HepG2 (cell line): ENCODE measurements around the gene GTF2F2. TPM values are rescaled to one million over a fixed set of nuclear protein-coding genes. Genes with fewer than 3 reads are reported as not detected.

ENCODE experiments used
- ATAC-seq: fragments of 200-7000 bp; cut with Tn5 transposase; 3 replicates; pipeline ENCODE4 v1.9.1; 2020; ENCODE audit warnings: mild to moderate bottlenecking, moderate library complexity
- BruUV-seq: library from RNA; stranded (reverse); fragments of 400-500 nt; replicated peaks from 2 replicates; lab custom pipeline; 2021; lab: Mats Ljungman, UMichigan
- CTCF ChIA-PET: fragments of 300-600 bp; formaldehyde crosslinking; extraction: SDS; loops from one replicate; lab custom pipeline; 2021; ENCODE audit warnings: low total read pairs, inconsistent platforms, low intra/inter-chr PET ratio; lab: Yijun Ruan, JAX
- POLR2A ChIA-PET: fragments of 350-600 bp; sonication (Branson Sonifier 250); formaldehyde crosslinking; loops from one replicate; lab custom pipeline; 2020; ENCODE audit warnings: antibody characterized with exemption, inconsistent platforms; lab: Yijun Ruan, JAX
- DNase-seq: peaks from one replicate; pipeline ENCODE4 v3.0.0-alpha.2; 2015; ENCODE audit warnings: low spot score
- FAIRE-seq: peaks from 3 replicates; lab custom pipeline; 2011; peaks lifted over from hg19 to GRCh38; lab: Jason Lieb, UNC
- H2AFZ ChIP-seq: one replicate; pipeline ENCODE4 v1.6.1; 2011; ENCODE audit warnings: low read length, inconsistent platforms
- H3K27ac ChIP-seq: fragments of 300-600 bp; 3 replicates; pipeline ENCODE4 v1.8.0; 2011; ENCODE audit warnings: mixed run types, mild to moderate bottlenecking, mixed read lengths, low read length, inconsistent platforms; ENCODE audit not compliant: insufficient read depth; ENCODE audit errors: extremely low read length
- H3K27me3 ChIP-seq, 2 experiments: fragments of 200-600 bp in 1 of 2; 2 replicates in 1 of 2; 3 replicates in 1 of 2; pipeline versions ENCODE4 v1.6.0 to v1.8.0; 2011; ENCODE audit warnings: low read length in 2 of 2, mild to moderate bottlenecking in 2 of 2, moderate library complexity in 2 of 2, inconsistent platforms in 1 of 2; ENCODE audit not compliant: insufficient read depth in 2 of 2, control insufficient read depth in 1 of 2
- H3K36me3 ChIP-seq, 2 experiments: fragments of 200-600 bp in 1 of 2; replicated peaks in 1 of 2; 2 replicates in 1 of 2; 3 replicates in 1 of 2; pipeline versions ENCODE4 v1.5.1 to v1.8.0; 2011; ENCODE audit warnings: low read length in 2 of 2, inconsistent platforms in 1 of 2; ENCODE audit not compliant: insufficient read depth in 2 of 2, control insufficient read depth in 1 of 2
- H3K4me1 ChIP-seq: 2 replicates; pipeline ENCODE4 v1.5.1; 2012; ENCODE audit warnings: low read length, inconsistent platforms; ENCODE audit not compliant: insufficient read depth
- H3K4me2 ChIP-seq: 2 replicates; pipeline ENCODE4 v1.6.0; 2011; ENCODE audit warnings: low read depth, low read length, inconsistent platforms
- H3K4me3 ChIP-seq, 3 experiments: fragments of 200-600 bp in 1 of 3; sonication (generic), shearing (Covaris generic) in 1 of 3; replicated peaks in 1 of 3; 2 replicates each; pipeline ENCODE4 v1.5.1; 2011 to 2016; ENCODE audit warnings: low read length in 3 of 3, inconsistent platforms in 2 of 3, low read depth in 2 of 3, mild to moderate bottlenecking in 2 of 3, control low read depth in 1 of 3, mixed read lengths in 1 of 3; ENCODE audit not compliant: insufficient read depth in 1 of 3
- H3K79me2 ChIP-seq: one replicate; pipeline ENCODE4 v1.6.1; 2011; ENCODE audit warnings: low read length, inconsistent platforms; ENCODE audit not compliant: insufficient read depth
- H3K9ac ChIP-seq: 2 replicates; pipeline ENCODE4 v1.6.0; 2011; ENCODE audit warnings: mild to moderate bottlenecking, low read depth, low read length, inconsistent platforms; ENCODE audit not compliant: insufficient read depth
- H3K9me3 ChIP-seq: 2 replicates; pipeline ENCODE4 v1.5.1; 2012; ENCODE audit warnings: mild to moderate bottlenecking, low read length
- H4K20me1 ChIP-seq: 2 replicates; pipeline ENCODE4 v1.6.0; 2011; ENCODE audit warnings: inconsistent platforms, mild to moderate bottlenecking, low read length, moderate library complexity; ENCODE audit not compliant: insufficient read depth
- JUND ChIP-seq: sonication (generic); formaldehyde crosslinking; IDR thresholded peaks from 2 replicates; pipeline ENCODE4 v1.8.0; 2022; ENCODE audit warnings: mild to moderate bottlenecking, missing genetic modification reagents
- PRDM15 ChIP-seq: sonication (generic); formaldehyde crosslinking; IDR thresholded peaks from 2 replicates; pipeline ENCODE4 v1.4.0; 2020; ENCODE audit warnings: missing genetic modification reagents
- SUZ12 ChIP-seq: fragments of 150-350 bp; IDR thresholded peaks from 2 replicates; pipeline ENCODE4 v1.6.1; 2014; ENCODE audit warnings: low read depth, low read length
- WGBS: methylation state at CpG from one replicate; pipeline ENCODE4 v1.1.6; 2017; ENCODE audit warnings: low lambda C conversion rate; 5-methylcytosine and 5-hydroxymethylcytosine counted together
- in situ Hi-C: cut with HindIII; loops from 2 replicates; pipeline ENCODE4 v1.10.0; 2017; ENCODE audit warnings: low pct_unique_long_range_greater_than_20kb; ENCODE audit not compliant: extremely low pct_ligation_motif_present
- intact Hi-C: fragments of 100-400 bp; cut with micrococcal nuclease; formaldehyde crosslinking; loops from one replicate; pipeline ENCODE4 v1.10.0; 2022; ENCODE audit not compliant: unreplicated experiment
- polyA plus RNA-seq, 8 experiments: library from polyadenylated mRNA; depleted of rRNA in 3 of 8; stranded (reverse) in 7 of 8; unstranded in 1 of 8; fragments of >200 nt; fragmentation: Illumina TruSeq in 4 of 8; extraction: Trizol in 4 of 8; gene quantifications; 2 replicates each; pipeline versions ENCODE4 v1.2.1 to v1.2.3, GENCODE V29; 2011 to 2016; ENCODE audit warnings: low read depth in 4 of 8, missing spikeins in 1 of 8, mixed read lengths in 1 of 8; ENCODE audit not compliant: insufficient read depth in 1 of 8
- total RNA-seq, 5 experiments: library from RNA; depleted of rRNA; stranded (reverse); fragments of >200 nt; fragmentation: Illumina TruSeq; extraction: Trizol; gene quantifications; 2 replicates each; pipeline ENCODE4 v1.2.3, GENCODE V29; 2016; ENCODE audit warnings: low read depth in 1 of 5

GTF2F2 gene
- total and polyA plus RNA-seq, 2 of the 13 experiments (the other 11 are each of a cell fraction or from before 2014, with no cell fraction given) = 10.6 to 32.8 TPM

- H4K20me1 ChIP-seq = no peaks in the 10 kb centered on the region
These were observed 12.2 kb downstream of the GTF2F2 start for GRCh38 chr13:45132369-45133064.

More at GRCh38 chr13:45132369-45133064, 12.2 kb downstream of the GTF2F2 start:
- intact Hi-C loops = no loop called here
- no TSS peak for BruUV-seq
- Histone ChIP-seq H3K4me3 (no peak overlapping the region), H3K9me3 (no peaks in the 10 kb centered on the region), H3K36me3 (0 out of 5 replicates have a peak, but pooled peaks cover 0 to 6% of the 10 kb centered on the region in 2 experiments), H3K27me3 (no peaks in the 10 kb centered on the region), H3K27ac (no peak overlapping the region), H3K9ac (no peak overlapping the region), H2AFZ (no peak overlapping the region), H3K4me1 (no peaks in the 10 kb centered on the region), H3K4me2 (no peak overlapping the region), H3K79me2 (peaks cover 78% of the 10 kb centered on the region)
- TF ChIP-seq JUND (CRISPR knock-in tag) (no peak), PRDM15 (no peak), SUZ12 (no peak)
- DNase-seq = no peak
- ChIA-PET CTCF (no interaction called here), POLR2A (no interaction called here)
- no peak for ATAC-seq
- in situ Hi-C loops = no loop called here
- 97% methylated on average over 6 of the region's 6 CpGs for WGBS
- no peak for FAIRE-seq
